GM18517 (cell line): ENCODE data around the gene ST3GAL4.
"Not testable (repeated sequence)": the region's sequence is repeated elsewhere in the genome, so short reads cannot be mapped to it uniquely, and the experiment has no call there.

ENCODE experiments used
- ATAC-seq: cut with Tn5 transposase; IDR thresholded peaks from one replicate; pipeline ENCODE4 v1.9.1; 2021; ENCODE audit warnings: mild to moderate bottlenecking, moderate library complexity; ENCODE audit not compliant: unreplicated experiment

Gene ST3GAL4

GRCh38 chr11:126345283-126345682 lies 10.2 kb upstream of the ST3GAL4 start:
- ATAC-seq, result no peak

GRCh38 chr11:126345759-126346585 lies 9.5 kb upstream of the ST3GAL4 start:
- ATAC-seq, result no peak

GRCh38 chr11:126346586-126346940 lies 8.9 kb upstream of the ST3GAL4 start:
- ATAC-seq, result no peak

GRCh38 chr11:126346946-126347345 lies 8.5 kb upstream of the ST3GAL4 start:
- not testable (repeated sequence) for ATAC-seq

GRCh38 chr11:126347751-126348668 lies 7.5 kb upstream of the ST3GAL4 start:
- ATAC-seq, result no peak

GRCh38 chr11:126348806-126349582 lies 6.5 kb upstream of the ST3GAL4 start:
- ATAC-seq, result no peak

GRCh38 chr11:126350836-126351235 lies 4.7 kb upstream of the ST3GAL4 start:
- ATAC-seq, result no peak

GRCh38 chr11:126352163-126352562 lies 3.3 kb upstream of the ST3GAL4 start:
- ATAC-seq, result no peak

- ATAC-seq, result no peak
These were observed 2.3 kb upstream of the ST3GAL4 start for GRCh38 chr11:126352934-126353801.

GRCh38 chr11:126354631-126355323 lies 709 bp upstream of the ST3GAL4 start:
- ATAC-seq, result no peak

GRCh38 chr11:126355926-126356897 lies 726 bp downstream of the ST3GAL4 start:
- no peak for ATAC-seq

- no peak for ATAC-seq
These were observed 1.8 kb downstream of the ST3GAL4 start for GRCh38 chr11:126357055-126357962.

GRCh38 chr11:126357969-126358762 lies 2.7 kb downstream of the ST3GAL4 start:
- ATAC-seq, result no peak

GRCh38 chr11:126358763-126359160 lies 3.3 kb downstream of the ST3GAL4 start:
- ATAC-seq, result no peak

GRCh38 chr11:126359431-126360048 lies 4.1 kb downstream of the ST3GAL4 start:
- ATAC-seq, result no peak

- no peak for ATAC-seq
These were observed 4.6 kb downstream of the ST3GAL4 start for GRCh38 chr11:126360049-126360446.
